HG02852 (cell line): ENCODE results near the gene MICA.
"Not testable (repeated sequence)": the region's sequence is repeated elsewhere in the genome, so short reads cannot be mapped to it uniquely, and the experiment has no call there.

ENCODE experiments used
- ATAC-seq: cut with Tn5 transposase; IDR thresholded peaks from one replicate; pipeline ENCODE4 v1.9.1; 2021; ENCODE audit warnings: mild to moderate bottlenecking, moderate library complexity; ENCODE audit not compliant: unreplicated experiment

The MICA gene

GRCh38 chr6:31381666-31382065 lies 21.7 kb upstream of the MICA start:
- no peak for ATAC-seq

- no peak for ATAC-seq
Observed at GRCh38 chr6:31383149-31383548, 20.2 kb upstream of the MICA start.

- ATAC-seq = no peak
Observed at GRCh38 chr6:31385041-31385440, 18.4 kb upstream of the MICA start.

- ATAC-seq = no peak
Observed at GRCh38 chr6:31386099-31386498, 17.3 kb upstream of the MICA start.

GRCh38 chr6:31386977-31387376 lies 16.4 kb upstream of the MICA start:
- ATAC-seq = no peak

- ATAC-seq = not testable (repeated sequence)
Observed at GRCh38 chr6:31388916-31389801, 14.2 kb upstream of the MICA start.

- ATAC-seq = not testable (repeated sequence)
Observed at GRCh38 chr6:31389802-31390132, 13.6 kb upstream of the MICA start.

- ATAC-seq = no peak
Observed at GRCh38 chr6:31393932-31394331, 9.5 kb upstream of the MICA start.

GRCh38 chr6:31394381-31394780 lies 9.0 kb upstream of the MICA start:
- no peak for ATAC-seq

GRCh38 chr6:31395832-31396231 lies 7.6 kb upstream of the MICA start:
- ATAC-seq = no peak

GRCh38 chr6:31396422-31397152 lies 6.8 kb upstream of the MICA start:
- ATAC-seq = no peak

GRCh38 chr6:31397153-31397499 lies 6.3 kb upstream of the MICA start:
- not testable (repeated sequence) for ATAC-seq

GRCh38 chr6:31397901-31398525 lies 5.4 kb upstream of the MICA start:
- no peak for ATAC-seq

GRCh38 chr6:31399589-31400466 lies 3.6 kb upstream of the MICA start:
- no peak for ATAC-seq

- ATAC-seq = peak; percentile 40
Observed at GRCh38 chr6:31400467-31401289, 2.7 kb upstream of the MICA start.

GRCh38 chr6:31401403-31401802 lies 2.0 kb upstream of the MICA start:
- no peak for ATAC-seq

GRCh38 chr6:31402324-31403282 lies 792 bp upstream of the MICA start:
- peak; percentile 18 for ATAC-seq

GRCh38 chr6:31404061-31404364 lies 618 bp downstream of the MICA start:
- ATAC-seq = not testable (repeated sequence)

- ATAC-seq = no peak
Observed at GRCh38 chr6:31405996-31406395, 2.6 kb downstream of the MICA start.
